Measurements from ENCODE around the gene FEZF1. TPM values are rescaled to one million over a fixed set of nuclear protein-coding genes. Genes with fewer than 3 reads are reported as not detected.

The FEZF1 gene
- not detected for total RNA-seq

DNA sequence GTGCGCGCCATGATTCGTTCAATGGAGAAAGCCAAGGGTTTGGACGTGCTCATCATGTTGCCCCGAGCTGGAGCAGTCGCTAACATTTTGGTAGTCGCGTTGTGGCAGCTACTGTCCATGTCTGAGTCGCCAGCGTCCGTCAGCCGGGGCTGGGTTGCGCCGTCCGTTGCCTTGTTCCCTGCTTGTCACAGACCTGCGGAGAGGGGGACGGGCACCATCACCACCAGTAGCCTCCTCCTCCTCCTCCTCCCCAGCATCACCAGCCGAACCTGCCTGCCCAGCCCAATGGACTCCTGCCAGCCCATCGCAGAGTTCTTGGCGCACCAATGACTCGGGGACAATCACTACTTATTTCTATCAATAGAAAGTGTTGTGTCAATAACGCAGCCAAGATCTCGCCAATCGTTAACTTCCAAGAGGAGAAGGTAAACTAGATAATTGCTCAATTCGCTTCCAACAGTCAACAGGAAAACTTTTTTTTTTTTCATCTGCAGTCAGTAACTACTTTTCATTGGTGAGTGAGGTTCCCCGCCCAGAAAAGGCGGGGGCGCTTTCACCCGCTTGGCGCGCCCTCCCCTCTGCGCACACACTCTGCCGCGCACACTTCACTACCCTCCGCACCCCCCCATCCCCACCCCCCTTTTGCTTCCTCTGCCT, at the start of gene FEZF1:
Gene FEZF1, minus strand, starts transcription at position 432 of the 657 bp plus-strand sequence. Its CDS starts 313 bp downstream, at position 119.
- ChIA-PET POLR2A (no interaction called here), CTCF (no interaction called here)
- H3K27ac Mint-ChIP-seq: no peak within 1 kb of the TSS
- peaks cover 68% of the 10 kb centered on the region for H3K27me3 Mint-ChIP-seq
- no peaks in the 10 kb centered on the region for H3K4me1 Mint-ChIP-seq (ENCODE audit: low read depth)
- intact Hi-C loops (cut with micrococcal nuclease): no loop called here
- DNase-seq: no peak
- no peak within 1 kb of the TSS for H3K4me3 Mint-ChIP-seq
- no peaks in the 10 kb centered on the region for H3K36me3 Mint-ChIP-seq
- no peaks in the 10 kb centered on the region for H3K9me3 Mint-ChIP-seq

DNA sequence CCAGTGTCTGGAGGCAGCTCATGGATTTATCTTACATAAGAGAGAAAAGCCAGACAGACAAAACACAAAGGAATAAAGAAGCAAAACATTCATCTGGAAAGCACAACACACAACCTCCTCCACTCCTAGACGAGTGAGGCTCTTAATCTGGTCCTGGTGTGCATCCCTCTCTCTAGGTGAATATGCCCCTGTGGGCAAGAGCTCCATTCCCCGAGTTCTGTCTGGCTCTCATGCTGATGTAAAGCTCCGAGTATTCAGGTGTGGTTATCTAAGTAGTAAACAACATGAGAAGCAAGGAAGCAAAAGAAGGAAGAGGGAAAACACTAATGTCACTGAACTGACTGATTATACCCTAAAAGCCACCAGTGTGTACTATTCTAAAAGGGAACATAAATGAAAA, 47.9 kb upstream of the FEZF1 start:
- no peaks in the 10 kb centered on the region for H3K27me3 Mint-ChIP-seq
- DNase-seq: no peak
- no peak overlapping the region for H3K4me3 Mint-ChIP-seq
- H3K36me3 Mint-ChIP-seq: no peaks in the 10 kb centered on the region
- intact Hi-C loops (cut with micrococcal nuclease): no loop called here
- H3K9me3 Mint-ChIP-seq: no peaks in the 10 kb centered on the region
- H3K27ac Mint-ChIP-seq: no peak overlapping the region
- no peaks in the 10 kb centered on the region for H3K4me1 Mint-ChIP-seq (ENCODE audit: low read depth)
- ChIA-PET POLR2A (no interaction called here), CTCF (no interaction called here)

DNA sequence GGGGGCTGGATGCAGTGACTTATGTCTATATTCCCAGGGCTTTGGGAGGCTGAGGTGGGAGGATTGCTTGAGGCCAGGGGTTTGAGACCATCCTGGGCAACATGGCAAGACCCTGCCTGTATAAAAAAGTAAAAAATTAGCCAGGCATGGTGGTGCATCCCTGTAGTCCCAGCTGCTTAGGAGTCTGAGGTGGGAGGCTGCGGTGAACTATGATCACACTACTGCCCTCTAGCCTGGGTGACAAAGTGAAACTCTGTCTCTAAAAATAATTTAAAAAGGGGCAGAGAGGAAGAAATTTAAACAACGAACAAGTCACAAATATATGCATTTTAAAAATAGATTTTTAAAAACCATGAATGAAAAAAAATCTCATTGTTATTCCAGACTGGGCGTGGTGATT, 46.2 kb upstream of the FEZF1 start:
- no peaks in the 10 kb centered on the region for H3K36me3 Mint-ChIP-seq
- H3K27ac Mint-ChIP-seq: no peak overlapping the region
- intact Hi-C loops (cut with micrococcal nuclease): no loop called here
- H3K4me1 Mint-ChIP-seq (ENCODE audit: low read depth): no peaks in the 10 kb centered on the region
- H3K27me3 Mint-ChIP-seq: no peaks in the 10 kb centered on the region
- ChIA-PET CTCF (no interaction called here), POLR2A (no interaction called here)
- no peak overlapping the region for H3K4me3 Mint-ChIP-seq
- H3K9me3 Mint-ChIP-seq: no peaks in the 10 kb centered on the region
- DNase-seq: no peak

DNA sequence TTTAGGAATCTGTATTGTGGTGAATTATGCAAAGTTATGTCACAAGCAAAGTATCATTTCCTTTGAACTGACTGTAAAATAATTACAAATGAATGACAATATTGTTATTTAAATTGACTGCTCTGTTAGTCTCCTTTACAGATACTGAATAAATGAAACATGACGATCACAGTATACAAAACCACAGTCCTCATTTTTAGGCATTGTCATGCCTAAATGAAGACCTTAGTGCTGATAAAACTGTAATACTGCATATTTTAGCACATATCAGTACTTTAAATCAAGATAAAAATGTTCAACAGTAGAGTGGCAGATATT, 39.7 kb upstream of the FEZF1 start:
- H3K4me1 Mint-ChIP-seq (ENCODE audit: low read depth): no peaks in the 10 kb centered on the region
- intact Hi-C loops (cut with micrococcal nuclease): no loop called here
- ChIA-PET POLR2A (no interaction called here), CTCF (no interaction called here)
- H3K36me3 Mint-ChIP-seq: no peaks in the 10 kb centered on the region
- no peak overlapping the region for H3K27ac Mint-ChIP-seq
- H3K9me3 Mint-ChIP-seq: no peaks in the 10 kb centered on the region
- no peak for DNase-seq
- no peaks in the 10 kb centered on the region for H3K27me3 Mint-ChIP-seq
- no peak overlapping the region for H3K4me3 Mint-ChIP-seq

DNA sequence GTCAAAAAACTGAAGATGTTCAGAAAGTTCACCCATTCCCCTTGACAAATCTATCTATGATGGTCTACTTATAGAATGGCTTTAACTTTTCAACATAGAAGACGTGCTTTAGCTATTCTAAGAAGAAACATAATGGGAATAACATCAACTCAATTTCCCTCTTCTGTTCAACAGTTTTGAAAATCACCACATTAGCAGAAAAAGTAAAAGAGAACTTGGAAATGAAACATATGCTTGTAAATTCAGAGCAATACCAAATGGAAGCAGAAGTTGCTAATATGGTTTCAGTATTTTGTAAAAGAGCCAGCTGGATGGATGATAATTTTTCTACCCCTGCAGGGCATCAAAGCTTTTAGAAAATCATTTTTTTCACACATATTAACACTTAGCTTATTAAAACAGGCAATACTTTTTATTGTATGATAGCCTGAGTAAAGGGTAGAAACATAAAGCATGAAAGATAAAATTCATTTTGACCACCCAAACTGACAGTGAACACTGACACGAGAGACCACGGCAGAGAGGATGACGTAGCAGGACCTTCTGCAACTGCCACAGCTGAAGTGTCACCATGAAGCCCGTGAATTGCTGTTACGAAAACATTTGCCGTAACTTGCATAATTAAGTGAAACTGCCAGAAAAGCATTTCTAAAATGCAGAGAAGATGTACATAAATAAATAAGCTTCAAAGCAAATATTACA, 39.2 kb upstream of the FEZF1 start:
- POLR2A ChIA-PET: no interaction called here
- CTCF ChIA-PET: no interaction called here
- no peaks in the 10 kb centered on the region for H3K27me3 Mint-ChIP-seq

DNA sequence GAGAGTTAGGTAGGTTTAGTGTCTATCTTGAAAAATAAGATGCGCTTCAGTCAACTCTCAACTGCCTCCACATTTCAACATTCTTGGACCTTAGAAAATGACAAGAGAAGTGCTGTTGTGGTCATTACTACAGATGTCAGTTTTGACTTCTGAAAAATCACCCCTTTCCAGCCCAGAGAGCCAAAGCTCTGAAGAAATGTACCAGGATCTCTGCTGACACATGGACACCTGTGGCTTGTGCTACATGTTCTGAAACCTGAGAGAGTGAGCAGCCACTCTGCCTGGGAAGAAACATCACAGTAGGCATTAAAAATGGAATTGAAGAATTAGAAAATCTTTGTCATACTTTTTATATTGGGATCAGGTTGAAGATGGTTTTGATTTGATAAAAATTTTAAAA, 35.9 kb upstream of the FEZF1 start:
- no peak overlapping the region for H3K27ac Mint-ChIP-seq
- no peak for DNase-seq
- no peaks in the 10 kb centered on the region for H3K36me3 Mint-ChIP-seq
- H3K9me3 Mint-ChIP-seq: no peaks in the 10 kb centered on the region
- H3K4me3 Mint-ChIP-seq: no peak overlapping the region
- ChIA-PET CTCF (no interaction called here), POLR2A (no interaction called here)
- H3K27me3 Mint-ChIP-seq: no peaks in the 10 kb centered on the region
- H3K4me1 Mint-ChIP-seq (ENCODE audit: low read depth): no peaks in the 10 kb centered on the region
- intact Hi-C loops (cut with micrococcal nuclease): no loop called here

More for the DNA sequence above, 39.2 kb upstream of the FEZF1 start:
- intact Hi-C loops (cut with micrococcal nuclease): no loop called here
- no peak overlapping the region for H3K27ac Mint-ChIP-seq
- no peak for DNase-seq
- no peak overlapping the region for H3K4me3 Mint-ChIP-seq
- H3K4me1 Mint-ChIP-seq (ENCODE audit: low read depth): no peaks in the 10 kb centered on the region
- H3K9me3 Mint-ChIP-seq: no peaks in the 10 kb centered on the region
- no peaks in the 10 kb centered on the region for H3K36me3 Mint-ChIP-seq

DNA sequence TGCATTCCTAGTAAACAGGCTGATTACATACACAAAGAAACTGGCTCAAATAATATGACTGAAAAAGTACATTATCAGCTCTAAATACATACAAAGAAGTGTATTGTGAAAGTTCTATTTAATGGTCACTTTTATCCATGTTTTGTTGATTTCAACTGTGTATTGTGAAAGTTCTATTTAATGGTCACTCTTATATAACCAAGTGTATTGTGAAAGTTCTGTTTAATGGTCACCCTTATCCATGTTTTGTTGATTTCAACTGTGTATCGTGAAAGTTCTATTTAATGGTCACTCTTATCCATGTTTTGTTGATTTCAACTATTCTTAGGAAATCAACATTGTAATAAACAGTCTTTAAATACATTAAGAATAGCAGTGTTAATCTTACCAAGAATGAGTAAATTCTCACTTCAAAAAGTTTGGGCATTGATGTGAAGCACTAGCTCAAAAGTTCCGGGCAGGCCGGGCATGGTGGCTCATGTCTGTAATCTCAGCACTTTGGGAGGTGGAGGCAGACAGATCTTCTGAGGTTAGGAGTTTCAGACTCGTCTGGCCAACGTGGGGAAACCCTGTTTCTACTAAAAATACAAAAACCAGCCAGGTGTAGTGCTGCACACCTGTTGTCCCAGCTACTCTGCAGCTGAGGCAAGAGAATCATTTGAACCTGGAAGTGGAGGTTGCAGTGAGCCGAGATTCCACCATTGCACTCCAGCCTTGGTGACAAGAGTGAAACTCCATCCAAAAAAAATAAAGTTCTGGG, 34.8 kb upstream of the FEZF1 start:
- CTCF ChIA-PET: no interaction called here
- no peaks in the 10 kb centered on the region for H3K27me3 Mint-ChIP-seq
- DNase-seq: no peak
- no peaks in the 10 kb centered on the region for H3K4me1 Mint-ChIP-seq (ENCODE audit: low read depth)
- no peaks in the 10 kb centered on the region for H3K36me3 Mint-ChIP-seq
- POLR2A ChIA-PET: no interaction called here
- H3K9me3 Mint-ChIP-seq: no peaks in the 10 kb centered on the region
- H3K27ac Mint-ChIP-seq: no peak overlapping the region
- intact Hi-C loops (cut with micrococcal nuclease): no loop called here
- no peak overlapping the region for H3K4me3 Mint-ChIP-seq

DNA sequence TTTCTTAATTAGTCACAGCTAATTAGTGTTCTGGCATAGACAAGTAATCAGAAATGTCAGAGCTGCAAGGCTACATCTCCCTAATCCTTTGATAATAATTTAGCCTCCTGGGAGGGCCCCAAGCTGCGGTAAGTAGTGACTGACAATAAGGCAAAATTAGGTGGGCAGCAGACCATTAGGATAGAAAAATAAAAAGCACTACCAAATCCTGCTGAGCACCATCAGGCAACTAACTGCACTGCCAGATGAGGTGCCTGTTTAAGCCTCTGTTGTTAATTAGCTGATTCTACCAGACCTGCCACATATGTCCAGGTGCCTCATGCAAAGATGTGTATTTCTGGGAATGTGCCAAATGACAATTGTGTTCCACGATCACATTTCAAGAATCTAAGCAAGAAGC, 32.5 kb upstream of the FEZF1 start:
- H3K4me1 Mint-ChIP-seq (ENCODE audit: low read depth): no peaks in the 10 kb centered on the region
- H3K36me3 Mint-ChIP-seq: no peaks in the 10 kb centered on the region
- no peak overlapping the region for H3K4me3 Mint-ChIP-seq
- CTCF ChIA-PET: no interaction called here
- H3K27me3 Mint-ChIP-seq: no peaks in the 10 kb centered on the region
- no peak overlapping the region for H3K27ac Mint-ChIP-seq
- DNase-seq: no peak
- POLR2A ChIA-PET: no interaction called here
- no peaks in the 10 kb centered on the region for H3K9me3 Mint-ChIP-seq
- intact Hi-C loops (cut with micrococcal nuclease): no loop called here

DNA sequence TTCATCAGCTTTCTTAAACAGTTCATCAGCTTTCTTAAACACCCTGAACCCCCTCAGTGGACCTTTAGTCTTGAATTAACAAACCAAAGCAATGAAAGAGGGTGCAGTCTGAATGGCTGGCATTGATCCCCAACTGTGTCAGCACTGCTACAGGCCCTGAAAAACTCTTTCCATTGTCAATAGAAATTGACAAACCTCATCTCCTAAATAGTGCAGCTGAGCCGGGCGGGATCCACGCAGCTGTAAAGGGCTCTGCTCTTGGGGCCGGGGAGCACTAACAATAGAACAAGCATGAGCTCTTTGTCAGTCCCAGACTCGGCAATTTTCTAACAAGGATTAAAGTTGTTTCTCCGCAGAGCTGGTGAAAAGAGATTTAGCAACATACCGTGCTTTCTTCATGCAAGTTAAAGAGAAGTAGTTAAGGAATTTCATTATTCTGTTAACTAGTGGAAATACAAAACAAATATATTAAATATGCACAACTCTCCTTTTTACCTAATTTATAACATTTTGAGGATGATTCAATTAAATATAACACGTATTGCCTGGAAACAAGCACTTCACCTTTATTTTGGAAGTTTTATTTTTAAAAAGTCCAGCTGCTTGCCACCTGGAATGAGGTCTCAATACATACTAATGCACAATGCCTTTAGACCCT, 24.7 kb upstream of the FEZF1 start:
- no peaks in the 10 kb centered on the region for H3K9me3 Mint-ChIP-seq
- ChIA-PET POLR2A (no interaction called here), CTCF (no interaction called here)
- no peaks in the 10 kb centered on the region for H3K36me3 Mint-ChIP-seq
- intact Hi-C loops (cut with micrococcal nuclease): no loop called here
- no peak overlapping the region for H3K27ac Mint-ChIP-seq
- no peaks in the 10 kb centered on the region for H3K27me3 Mint-ChIP-seq
- DNase-seq: no peak
- H3K4me3 Mint-ChIP-seq: no peak overlapping the region
- H3K4me1 Mint-ChIP-seq (ENCODE audit: low read depth): no peaks in the 10 kb centered on the region

DNA sequence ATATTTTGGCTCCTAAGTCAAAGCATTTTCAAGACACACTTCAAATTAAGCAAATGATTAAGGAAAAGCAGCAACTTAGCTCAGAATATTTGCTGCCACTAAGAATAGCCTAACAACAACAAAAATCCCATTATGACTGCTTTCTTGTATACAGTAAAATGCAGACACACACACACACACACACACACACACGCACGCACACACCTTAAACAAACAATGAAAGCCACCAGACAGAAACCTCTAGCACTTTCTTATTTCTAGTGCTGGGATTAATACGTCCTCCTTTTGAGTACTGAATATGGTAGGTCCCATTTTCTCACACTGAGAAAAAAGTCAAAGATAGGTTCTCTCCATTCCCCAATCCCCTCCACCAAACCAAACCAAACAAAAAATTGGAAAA, 23.4 kb upstream of the FEZF1 start:
- intact Hi-C loops (cut with micrococcal nuclease): no loop called here
- no peaks in the 10 kb centered on the region for H3K36me3 Mint-ChIP-seq
- H3K4me1 Mint-ChIP-seq (ENCODE audit: low read depth): no peaks in the 10 kb centered on the region
- H3K9me3 Mint-ChIP-seq: no peaks in the 10 kb centered on the region
- H3K4me3 Mint-ChIP-seq: no peak overlapping the region
- ChIA-PET CTCF (no interaction called here), POLR2A (no interaction called here)
- H3K27me3 Mint-ChIP-seq: no peaks in the 10 kb centered on the region
- DNase-seq: no peak
- H3K27ac Mint-ChIP-seq: no peak overlapping the region

DNA sequence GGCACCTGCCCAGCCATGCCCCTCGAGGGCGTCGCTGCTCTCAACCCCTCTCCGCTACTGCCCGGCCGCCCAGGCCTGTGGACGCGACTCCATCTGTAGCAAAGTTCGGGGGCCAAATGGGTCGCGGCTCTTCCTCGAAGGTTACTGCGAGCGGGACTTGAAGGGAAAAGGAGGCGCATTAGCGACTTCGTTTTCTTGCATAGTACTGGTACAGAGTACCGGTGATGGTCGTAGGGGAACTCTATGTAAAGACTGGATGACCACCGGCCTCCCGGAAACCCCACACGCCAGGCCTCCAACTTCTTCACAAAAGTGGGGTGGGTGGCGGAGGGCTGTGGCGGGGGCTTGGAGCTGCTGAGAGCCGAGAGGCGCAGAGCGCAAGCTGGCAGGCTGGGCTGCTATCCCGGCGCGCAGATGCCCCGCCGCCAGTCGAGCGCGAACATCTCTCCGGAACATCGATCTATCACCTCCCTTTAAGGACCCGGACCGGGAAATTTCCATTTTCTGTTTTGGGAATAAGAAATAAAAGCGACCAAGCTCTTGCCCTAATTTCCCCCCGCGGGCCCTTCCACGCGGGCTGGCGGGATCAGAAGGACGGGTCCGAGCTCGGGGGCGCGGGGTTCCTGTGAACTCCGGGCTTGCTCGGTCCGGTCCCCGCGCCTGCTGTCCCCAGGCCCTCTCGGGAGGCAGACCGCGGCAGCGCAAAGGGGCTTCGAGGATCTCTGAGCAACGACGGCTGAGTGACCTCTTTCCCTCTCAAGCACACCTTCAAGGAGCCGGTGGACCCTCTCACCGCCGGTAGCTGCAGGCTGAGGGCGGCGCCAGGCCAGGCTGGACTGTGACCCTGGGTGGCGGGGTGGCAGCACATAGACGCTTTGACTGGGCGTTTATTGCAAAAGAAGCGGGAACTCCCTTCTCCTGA, 12.2 kb upstream of the FEZF1 start:
- Mint-ChIP-seq H3K4me3 (no peak overlapping the region), H3K4me1 (ENCODE audit: low read depth) (no peaks in the 10 kb centered on the region), H3K27me3 (peaks cover 31% of the 10 kb centered on the region), H3K9me3 (no peaks in the 10 kb centered on the region), H3K27ac (no peak overlapping the region), H3K36me3 (peaks cover 3% of the 10 kb centered on the region)
- ChIA-PET POLR2A (no interaction called here), CTCF (no interaction called here)
- intact Hi-C loops (cut with micrococcal nuclease): no loop called here
- no peak for DNase-seq
